Measurements from ENCODE around the gene GAA.

GAA gene

GRCh38 chr17:80118601-80119270, 17.4 kb downstream of the GAA start:
- no peak for DNase-seq

DNA sequence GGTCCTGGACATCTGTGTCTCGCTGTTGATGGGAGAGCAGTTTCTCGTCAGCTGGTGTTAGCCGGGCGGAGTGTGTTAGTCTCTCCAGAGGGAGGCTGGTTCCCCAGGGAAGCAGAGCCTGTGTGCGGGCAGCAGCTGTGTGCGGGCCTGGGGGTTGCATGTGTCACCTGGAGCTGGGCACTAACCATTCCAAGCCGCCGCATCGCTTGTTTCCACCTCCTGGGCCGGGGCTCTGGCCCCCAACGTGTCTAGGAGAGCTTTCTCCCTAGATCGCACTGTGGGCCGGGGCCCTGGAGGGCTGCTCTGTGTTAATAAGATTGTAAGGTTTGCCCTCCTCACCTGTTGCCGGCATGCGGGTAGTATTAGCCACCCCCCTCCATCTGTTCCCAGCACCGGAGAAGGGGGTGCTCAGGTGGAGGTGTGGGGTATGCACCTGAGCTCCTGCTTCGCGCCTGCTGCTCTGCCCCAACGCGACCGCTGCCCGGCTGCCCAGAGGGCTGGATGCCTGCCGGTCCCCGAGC, 17.9 kb downstream of the GAA start:
- no peak for DNase-seq

- no peak for DNase-seq
Measured at GRCh38 chr17:80119839-80120238, 18.5 kb downstream of the GAA start.

- DNase-seq = no peak
Measured at GRCh38 chr17:80122026-80122575, 20.7 kb downstream of the GAA start.

- no peak for DNase-seq
Measured at GRCh38 chr17:80122926-80123505, 21.6 kb downstream of the GAA start.

GRCh38 chr17:80123791-80124190, 22.4 kb downstream of the GAA start:
- no peak for DNase-seq

DNA sequence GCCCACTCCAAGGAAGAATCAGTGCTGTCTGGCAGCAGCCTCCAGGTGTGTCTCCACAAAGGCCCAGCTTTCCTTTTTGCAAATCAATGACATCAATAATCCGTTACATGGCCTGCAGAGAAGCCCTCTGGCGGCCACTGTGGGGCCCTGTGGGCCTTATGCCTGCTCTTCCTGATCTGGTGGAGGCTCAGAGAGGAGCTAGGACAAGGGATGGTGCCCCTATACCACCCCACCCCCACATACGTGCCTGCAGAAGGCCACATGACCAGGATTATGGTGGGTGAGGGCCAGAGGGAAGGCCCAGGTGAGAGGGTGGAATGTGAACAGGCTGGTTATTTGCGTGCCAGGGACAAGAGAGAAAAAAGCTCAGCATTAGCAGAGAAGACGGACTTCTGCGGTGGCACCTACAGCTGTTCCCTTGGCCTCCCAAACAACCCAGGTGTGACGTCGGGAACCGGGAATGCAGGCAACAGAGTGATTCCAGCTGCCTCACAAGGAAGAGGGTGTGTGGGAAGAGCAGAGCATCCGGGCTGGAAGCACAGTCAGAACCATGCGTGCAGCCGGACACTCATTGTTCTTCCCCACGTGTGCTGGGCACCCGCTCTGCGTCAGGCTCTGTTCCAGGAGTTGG, 23.1 kb downstream of the GAA start:
- peak; percentile 34 for DNase-seq

- peak; percentile 61 for DNase-seq
Measured at GRCh38 chr17:80125656-80126448, 24.5 kb downstream of the GAA start.

- DNase-seq = no peak
Measured at GRCh38 chr17:80126449-80126715, 25.0 kb downstream of the GAA start.

DNA sequence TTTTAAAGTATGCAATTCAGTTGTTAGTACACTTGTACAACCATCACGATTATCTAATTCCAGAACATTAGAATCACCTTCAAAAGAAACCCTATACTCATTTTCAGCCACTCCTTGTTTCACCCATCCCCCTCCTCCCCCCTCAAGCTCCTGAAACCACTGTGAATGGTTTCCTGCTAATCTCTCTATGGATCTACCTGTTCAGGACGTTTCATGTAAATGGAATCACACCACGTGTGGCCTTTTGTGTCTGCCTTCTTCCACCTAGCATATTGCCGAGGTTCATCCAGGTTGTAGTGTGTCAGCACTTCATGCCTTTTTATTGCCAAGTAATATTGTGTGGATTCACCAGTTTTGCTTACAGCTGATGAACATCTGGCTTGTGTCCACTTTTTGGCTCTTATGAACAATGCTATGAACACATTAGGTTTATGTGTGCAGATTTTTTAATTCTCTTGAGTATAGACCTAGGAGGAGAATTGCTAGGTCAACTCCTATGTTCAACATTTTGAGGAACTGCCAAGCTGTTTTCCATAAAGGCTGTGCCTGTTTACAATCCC, 27.7 kb downstream of the GAA start:
- DNase-seq = no peak

DNA sequence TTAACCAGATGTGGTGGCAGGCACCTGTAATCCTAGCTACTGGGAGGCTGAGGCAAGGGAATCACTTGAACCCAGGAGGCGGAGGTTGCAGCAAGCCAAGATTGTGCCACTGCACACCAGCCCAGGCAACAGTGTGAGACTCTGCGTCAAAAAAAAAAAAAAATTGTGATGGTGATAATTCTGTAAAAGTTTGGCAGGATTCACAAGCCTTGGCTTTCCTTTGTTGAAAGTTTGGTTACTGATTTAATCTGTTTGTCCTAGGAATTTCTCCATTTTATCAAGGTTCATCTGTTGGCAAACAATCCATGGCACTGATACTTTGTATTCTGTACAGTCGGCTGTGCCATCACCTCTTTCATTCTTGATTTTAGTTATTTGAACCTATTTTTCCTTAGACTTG, 29.6 kb downstream of the GAA start:
- no peak for DNase-seq

DNA sequence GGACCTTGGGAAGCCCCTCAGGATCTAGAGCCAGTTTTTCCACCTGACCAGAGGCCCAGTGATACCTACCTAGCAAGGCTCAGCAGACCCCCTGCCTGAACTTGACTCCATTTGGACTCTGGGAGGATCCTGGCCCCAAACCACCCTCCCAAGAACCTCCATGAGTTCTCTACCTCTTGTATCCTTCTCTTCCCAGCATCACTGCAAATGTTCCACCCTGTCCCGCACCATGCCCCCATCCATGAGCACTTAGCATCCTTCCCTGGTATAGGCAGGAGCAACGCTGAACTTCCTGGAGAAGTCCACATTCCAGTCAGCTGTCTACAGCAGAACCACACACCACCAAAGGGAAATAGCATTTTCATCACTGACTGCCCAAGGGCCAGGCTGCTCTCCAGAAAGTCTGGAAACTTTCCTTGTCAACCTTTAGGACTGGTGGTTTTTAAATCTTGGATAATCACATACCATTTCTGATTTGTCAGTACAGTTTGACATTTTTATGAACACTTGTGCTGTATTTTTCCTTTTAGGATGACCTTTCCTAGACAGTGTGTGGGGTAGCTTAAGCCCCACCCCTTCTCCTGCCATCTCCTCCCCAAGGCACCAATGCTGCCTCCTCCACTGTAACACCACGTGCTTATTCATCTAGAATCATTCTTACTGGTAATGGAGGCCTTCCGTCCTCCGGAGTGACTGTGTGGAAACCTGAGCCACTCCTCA, 31.7 kb downstream of the GAA start:
- no peak for DNase-seq

DNA sequence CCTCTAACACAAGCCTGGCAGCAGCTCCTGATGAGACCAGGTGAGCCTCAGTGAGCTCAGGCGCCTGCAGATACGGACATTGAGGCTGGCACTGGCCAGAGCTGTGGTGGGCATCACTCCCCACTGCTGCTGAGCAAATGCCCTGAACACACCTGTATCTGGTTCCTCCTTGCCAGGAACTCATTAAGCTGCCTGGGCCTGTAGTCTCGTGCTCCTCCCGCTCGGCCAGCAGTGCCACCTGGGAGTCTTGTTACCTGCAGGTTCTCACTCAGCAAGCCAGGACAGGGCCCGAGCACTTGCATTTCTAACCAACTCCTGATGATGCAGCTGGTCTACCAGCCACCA, 32.2 kb downstream of the GAA start:
- DNase-seq = no peak

GRCh38 chr17:80137131-80137530, 35.8 kb downstream of the GAA start:
- DNase-seq = no peak

GRCh38 chr17:80138856-80139426, 37.6 kb downstream of the GAA start:
- no peak for DNase-seq

- no peak for DNase-seq
Measured at GRCh38 chr17:80141463-80142165, 40.2 kb downstream of the GAA start.

- no peak for DNase-seq
Measured at GRCh38 chr17:80142929-80143328, 41.5 kb downstream of the GAA start.

- DNase-seq = no peak
Measured at GRCh38 chr17:80145076-80146075, 44.0 kb downstream of the GAA start.

DNA sequence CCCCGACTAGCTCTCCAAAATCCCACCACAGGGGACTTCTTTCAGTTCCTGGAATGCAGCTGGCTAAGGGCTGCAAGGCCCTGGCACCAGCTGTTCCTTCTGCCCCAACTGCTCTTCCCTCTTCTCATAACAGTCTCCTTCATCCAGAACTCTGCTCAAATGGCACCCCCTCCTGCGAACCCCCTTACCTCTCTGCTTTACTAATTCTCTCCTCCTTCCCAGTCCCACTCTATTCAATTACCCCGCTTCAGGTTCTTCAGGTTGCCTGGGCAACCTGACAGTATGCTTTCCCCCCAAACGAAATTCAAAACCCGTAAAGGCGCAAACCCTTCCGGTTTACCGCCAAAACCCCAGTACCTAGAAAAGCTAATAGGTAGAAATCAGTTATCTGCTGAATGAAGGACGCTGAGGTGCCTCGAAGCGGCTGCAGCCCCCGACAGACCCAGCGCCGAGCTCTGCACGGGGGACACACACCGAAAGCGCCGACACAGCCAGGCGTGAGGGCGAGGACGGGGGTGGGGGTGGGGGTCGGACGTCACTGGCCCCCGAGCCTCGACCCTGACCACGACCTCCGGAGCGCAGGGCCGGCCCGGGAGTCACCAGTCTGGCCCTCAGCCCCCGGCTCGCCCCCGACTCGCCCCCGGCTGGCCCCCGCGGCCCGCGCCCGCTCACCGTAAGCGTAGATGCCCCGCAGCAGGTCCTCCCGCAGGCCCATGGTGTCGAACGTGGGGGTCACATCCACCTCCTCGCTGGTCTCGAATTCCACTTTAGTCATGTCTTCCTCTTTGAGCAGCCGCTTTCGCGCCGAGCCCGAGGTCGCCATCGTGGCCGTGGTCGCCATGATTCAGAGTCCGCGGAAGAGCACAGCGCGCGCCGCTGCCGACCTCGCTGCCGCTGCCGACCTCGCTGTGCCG, 45.0 kb downstream of the GAA start:
- peak; percentile 15 for DNase-seq

Measured in fibroblast of skin of right quadriceps (primary cell).